K562 (cell line): ENCODE results near the gene NGRN. TPM values are rescaled to one million over a fixed set of nuclear protein-coding genes. Genes with fewer than 3 reads are reported as not detected.

Experiments
- DEAF1 ChIP-seq: fragments of 450-650 bp; formaldehyde crosslinking; IDR thresholded peaks from 2 replicates; pipeline ENCODE4 v1.4.0; 2020; ENCODE audit warnings: mild to moderate bottlenecking, moderate library complexity
- E2F5 ChIP-seq: sonication (generic); formaldehyde crosslinking; IDR thresholded peaks from 2 replicates; pipeline ENCODE4 v1.8.0; 2022; ENCODE audit warnings: mild to moderate bottlenecking, missing genetic modification reagents
- FOXP1 ChIP-seq: sonication (generic); formaldehyde crosslinking; IDR thresholded peaks from 2 replicates; pipeline ENCODE4 v1.8.0; 2022; ENCODE audit warnings: mild to moderate bottlenecking, missing genetic modification reagents
- GTF2B ChIP-seq: IDR thresholded peaks from 2 replicates; pipeline ENCODE4 v1.6.1; 2011; ENCODE audit not compliant: insufficient read length; ENCODE audit errors: extremely low read depth
- HDAC1 ChIP-seq, 2 experiments: fragments of 450-650 bp; IDR thresholded peaks; 2 replicates each; pipeline ENCODE4 v1.6.1; 2016 to 2017; ENCODE audit warnings: inconsistent platforms in 1 of 2, mild to moderate bottlenecking in 1 of 2, moderate library complexity in 1 of 2
- HINFP ChIP-seq: fragments of 450-650 bp; conservative IDR thresholded peaks from 2 replicates; pipeline ENCODE4 v1.6.1; 2016; ENCODE audit warnings: missing genetic modification characterization, low read depth, mild to moderate bottlenecking, control low read depth, missing compliant biosample characterization
- HOXB6 ChIP-seq: fragments of 250-450 bp; sonication (Bioruptor Pico); IDR thresholded peaks from 2 replicates; pipeline ENCODE4 v1.5.1; 2022; ENCODE audit warnings: mild to moderate bottlenecking, borderline replicate concordance
- MAX ChIP-seq: sonication (generic); formaldehyde crosslinking; IDR thresholded peaks from 2 replicates; pipeline ENCODE4 v1.9.0; 2022; ENCODE audit warnings: mild to moderate bottlenecking, missing genetic modification reagents
- NKRF ChIP-seq: fragments of 450-650 bp; IDR thresholded peaks from 2 replicates; pipeline ENCODE4 v1.6.1; 2016; ENCODE audit warnings: borderline replicate concordance
- PHF8 ChIP-seq: fragments of 200-600 bp; sonication (generic); IDR thresholded peaks from 2 replicates; pipeline ENCODE4 v1.6.1; 2012; ENCODE audit warnings: mixed run types, mild to moderate bottlenecking, inconsistent platforms, low read length, moderate library complexity, borderline replicate concordance
- SRSF7 ChIP-seq: fragments of 200-400 bp; formaldehyde crosslinking; optimal IDR thresholded peaks from 2 replicates; pipeline ENCODE3; 2017; ENCODE audit warnings: mild to moderate bottlenecking, low read depth, low read length
- SUPT5H ChIP-seq: fragments of 450-650 bp; IDR thresholded peaks from 2 replicates; pipeline ENCODE4 v1.6.1; 2016
- TCF15 ChIP-seq: fragments of 250-450 bp; sonication (Bioruptor Pico); IDR thresholded peaks from 2 replicates; pipeline ENCODE4 v1.8.0; 2022; ENCODE audit warnings: moderate library complexity, mild to moderate bottlenecking, inconsistent platforms
- TRIM28 ChIP-seq: fragments of 450-650 bp; IDR thresholded peaks from 2 replicates; pipeline ENCODE4 v1.6.1; 2017
- ZBTB7A ChIP-seq: IDR thresholded peaks from 2 replicates; pipeline ENCODE4 v1.6.1; 2011; ENCODE audit warnings: low read depth, mild to moderate bottlenecking, low read length, moderate library complexity, borderline replicate concordance; ENCODE audit not compliant: control insufficient read depth
- ZNF143 ChIP-seq: sonication (generic); formaldehyde crosslinking; IDR thresholded peaks from 2 replicates; pipeline ENCODE4 v1.9.0; 2022; ENCODE audit warnings: mild to moderate bottlenecking, missing genetic modification reagents
- ZNF444 ChIP-seq: fragments of 250-450 bp; sonication (Bioruptor Pico); IDR thresholded peaks from 2 replicates; pipeline ENCODE4 v1.4.0; 2020; ENCODE audit warnings: mild to moderate bottlenecking, moderate library complexity
- ZNF655 ChIP-seq: fragments of 250-450 bp; sonication (Bioruptor Pico); IDR thresholded peaks from 2 replicates; pipeline ENCODE4 v1.5.0; 2021
- polyA plus RNA-seq, 8 experiments: library from polyadenylated mRNA; depleted of rRNA in 4 of 8; stranded (reverse) in 5 of 8; unstranded in 3 of 8; fragments of >200 nt; fragmentation: Nextera tagmentation in 2 of 8; fragmentation: Illumina TruSeq in 1 of 8; extraction: Ambion mirVana in 2 of 8; extraction: Trizol in 1 of 8; gene quantifications; 2 replicates each; pipeline versions ENCODE4 v1.2.1 to v1.2.3, GENCODE V29; 2011 to 2014; ENCODE audit warnings: inconsistent platforms in 1 of 8, missing spikeins in 1 of 8
- total RNA-seq, 7 experiments: library from RNA; depleted of rRNA in 6 of 7; stranded (reverse); fragments of >200 nt in 6 of 7; fragmentation: Illumina TruSeq in 2 of 7; extraction: Trizol in 2 of 7; gene quantifications; 2 replicates each; pipeline versions ENCODE4 v1.2.1 to v1.2.3, GENCODE V29; 2011 to 2021; ENCODE audit warnings: low replicate concordance in 1 of 7

The NGRN gene
- total and polyA plus RNA-seq, 9 of the 15 experiments (the other 6 are each of a cell fraction or from before 2014, with no cell fraction given), result 14.0 to 73.4 (median 60.0) TPM

- no peak for TF ChIP-seq GTF2B
- TF ChIP-seq SUPT5H, result peak; percentile 22; the same call in 1 of the 2 replicates
- no peak for TF ChIP-seq SRSF7
- no peak for TF ChIP-seq HDAC1 (IDR thresholded peaks at IDR 0.05)
- TF ChIP-seq HINFP (tag), result no peak
- no peak for TF ChIP-seq DEAF1 (CRISPR knock-in tag)
- peak; percentile 52 for TF ChIP-seq MAX
- no peak for TF ChIP-seq ZNF655 (CRISPR knock-in tag)
- no peak for TF ChIP-seq ZNF444 (CRISPR knock-in tag)
- TF ChIP-seq PHF8, result peak; percentile 29; the same call in 1 of the 2 replicates
- TF ChIP-seq HOXB6 (CRISPR knock-in tag), result no peak
- no peak for TF ChIP-seq TRIM28
- 0 out of 2 replicates have a peak, but pooled peaks have one; percentile 40 for TF ChIP-seq ZNF143 (CRISPR knock-in tag)
- TF ChIP-seq FOXP1 (CRISPR knock-in tag), result 0 out of 2 replicates have a peak, but pooled peaks have one; percentile 79
- no peak for TF ChIP-seq TCF15
- TF ChIP-seq NKRF, result no peak
- no peak for TF ChIP-seq E2F5
- TF ChIP-seq ZBTB7A, result peak; percentile 30; the same call in 1 of the 2 replicates
Observed at GRCh38 chr15:90300988-90301706, 35.7 kb downstream of the NGRN start (continued).
